AG08395 (cell line): ENCODE results near the gene BABAM2.
"Not testable (repeated sequence)": the region's sequence is repeated elsewhere in the genome, so short reads cannot be mapped to it uniquely, and the experiment has no call there.

Experiments
- DNase-seq: peaks from one replicate; pipeline ENCODE4 v3.0.0; 2012; ENCODE audit warnings: mixed read lengths, low spot score

Gene BABAM2

DNA sequence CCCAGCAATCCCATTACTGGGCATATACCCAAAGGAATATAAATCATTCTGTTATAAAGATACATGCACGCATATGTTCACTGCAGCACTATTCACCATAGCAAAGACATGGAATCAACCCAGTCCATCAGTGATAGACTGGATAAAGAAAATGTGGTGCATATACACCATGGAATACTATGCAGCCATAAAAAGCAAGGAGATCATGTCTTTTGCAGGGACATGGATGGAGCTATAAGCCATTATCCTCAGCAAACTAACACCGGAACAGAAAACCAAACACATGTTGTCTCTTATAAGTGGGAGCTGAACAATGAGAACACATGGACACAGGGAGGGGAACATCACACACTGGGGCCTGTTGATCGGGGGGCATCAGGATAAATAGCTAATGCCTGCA, 441.3 kb downstream of the BABAM2 start:
- not testable (repeated sequence) for DNase-seq

- no peak for DNase-seq
Observed at GRCh38 chr2:28332696-28333095, 442.2 kb downstream of the BABAM2 start.

GRCh38 chr2:28333606-28334526, 443.3 kb downstream of the BABAM2 start:
- no peak for DNase-seq

DNA sequence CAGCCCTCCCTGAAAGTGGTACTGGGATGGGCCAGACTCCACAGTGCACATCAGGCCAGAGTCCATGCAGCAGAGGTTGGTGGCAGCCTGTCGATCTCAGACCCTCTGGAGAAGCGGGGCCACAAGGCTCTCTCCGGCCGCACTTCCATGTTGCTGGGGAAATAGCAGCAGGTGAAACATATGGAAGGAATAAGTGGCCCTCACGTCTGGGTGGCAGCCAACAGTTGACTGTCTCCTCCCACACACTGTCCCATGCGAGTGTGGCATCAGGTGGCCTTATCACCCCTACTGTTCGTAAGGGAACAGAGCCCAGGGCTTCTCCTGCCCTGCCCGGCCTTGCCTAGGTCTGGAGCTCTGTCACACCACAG, 444.0 kb downstream of the BABAM2 start:
- DNase-seq: no peak

- DNase-seq: not testable (repeated sequence)
Observed at GRCh38 chr2:28335265-28335664, 444.7 kb downstream of the BABAM2 start.

GRCh38 chr2:28335666-28336065, 445.1 kb downstream of the BABAM2 start:
- no peak for DNase-seq

DNA sequence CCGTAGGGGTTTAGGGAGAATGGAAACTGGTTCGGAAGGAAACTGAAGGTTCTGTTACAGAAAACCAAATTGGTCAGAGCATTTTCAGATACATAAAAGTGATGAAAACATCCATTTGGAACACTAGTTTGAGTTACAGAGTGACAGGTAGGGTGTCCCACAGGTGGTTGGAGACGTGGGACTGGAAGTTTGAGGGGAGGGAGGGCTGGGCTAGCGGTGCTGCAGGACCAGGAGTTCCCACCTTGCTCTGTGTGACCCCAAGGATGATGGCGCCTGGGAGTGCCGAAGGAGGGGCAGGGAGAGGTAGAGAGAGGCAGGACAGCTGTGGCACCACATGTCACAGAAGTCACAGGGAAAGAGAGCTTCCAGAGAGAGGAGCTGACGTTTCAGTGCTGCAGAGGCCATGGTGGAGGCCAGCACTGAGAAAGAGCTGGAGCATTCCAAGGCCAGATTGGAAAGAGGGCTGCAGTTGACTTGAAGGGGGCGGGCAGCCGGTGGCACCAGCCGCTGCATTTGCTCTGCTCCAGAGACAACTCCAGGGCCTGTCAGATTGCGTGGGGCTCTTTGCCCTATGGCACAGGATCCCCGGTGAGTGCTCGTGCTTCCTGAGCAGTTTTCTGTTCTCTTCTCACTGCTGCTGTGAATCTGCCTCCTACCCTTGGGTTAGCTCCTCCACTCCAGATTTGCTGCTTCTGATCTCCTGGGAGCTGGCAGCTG, 445.9 kb downstream of the BABAM2 start:
- no peak for DNase-seq

GRCh38 chr2:28336982-28337627, 446.6 kb downstream of the BABAM2 start:
- no peak for DNase-seq

- peak; percentile 89 for DNase-seq
Observed at GRCh38 chr2:28338046-28338817, 447.7 kb downstream of the BABAM2 start.

- no peak for DNase-seq
Observed at GRCh38 chr2:28338831-28339321, 448.3 kb downstream of the BABAM2 start.

- DNase-seq: no peak
Observed at GRCh38 chr2:28339516-28340175, 449.1 kb downstream of the BABAM2 start.

DNA sequence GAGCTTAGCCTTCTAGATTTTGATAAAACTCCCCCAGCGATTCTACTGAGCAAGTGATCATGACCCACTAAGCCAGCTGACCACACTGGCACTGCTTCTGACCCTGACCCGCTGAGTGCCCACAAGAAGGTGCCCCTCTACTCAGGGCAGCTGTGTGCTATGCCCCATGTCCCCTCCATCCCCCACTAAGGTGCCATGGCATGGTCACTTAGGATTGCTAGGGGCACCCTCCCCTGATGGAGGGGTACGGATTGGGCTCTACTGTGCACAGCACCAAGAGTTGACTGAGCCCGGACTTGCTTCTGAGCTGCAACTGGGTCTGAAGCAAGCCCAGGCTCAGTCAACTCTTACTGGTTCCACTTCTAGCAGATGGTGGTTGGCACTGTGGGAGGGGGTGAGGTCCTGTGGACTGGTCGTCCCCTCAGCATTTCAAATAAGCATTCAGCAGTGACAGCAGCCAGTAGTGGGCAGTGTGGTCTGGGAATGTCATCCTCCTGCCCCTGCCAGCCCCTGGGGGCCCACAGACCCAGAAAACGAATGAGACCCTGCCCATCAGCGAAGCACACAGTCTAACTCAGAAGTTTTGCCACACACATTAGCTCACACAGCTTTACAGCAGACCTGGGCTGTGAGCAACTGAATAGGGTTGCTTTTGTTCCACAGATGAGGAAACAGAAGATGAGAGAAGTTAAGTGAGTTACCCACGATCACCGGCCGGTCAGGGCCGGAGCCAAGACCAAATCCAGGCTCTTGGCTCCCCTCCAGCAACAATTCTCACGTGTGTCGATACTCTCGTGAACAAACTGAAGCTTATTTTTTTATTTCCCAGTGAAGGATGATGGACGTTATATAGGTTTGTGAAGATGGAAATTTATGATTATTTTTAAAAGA, 450.0 kb downstream of the BABAM2 start:
- no peak for DNase-seq

DNA sequence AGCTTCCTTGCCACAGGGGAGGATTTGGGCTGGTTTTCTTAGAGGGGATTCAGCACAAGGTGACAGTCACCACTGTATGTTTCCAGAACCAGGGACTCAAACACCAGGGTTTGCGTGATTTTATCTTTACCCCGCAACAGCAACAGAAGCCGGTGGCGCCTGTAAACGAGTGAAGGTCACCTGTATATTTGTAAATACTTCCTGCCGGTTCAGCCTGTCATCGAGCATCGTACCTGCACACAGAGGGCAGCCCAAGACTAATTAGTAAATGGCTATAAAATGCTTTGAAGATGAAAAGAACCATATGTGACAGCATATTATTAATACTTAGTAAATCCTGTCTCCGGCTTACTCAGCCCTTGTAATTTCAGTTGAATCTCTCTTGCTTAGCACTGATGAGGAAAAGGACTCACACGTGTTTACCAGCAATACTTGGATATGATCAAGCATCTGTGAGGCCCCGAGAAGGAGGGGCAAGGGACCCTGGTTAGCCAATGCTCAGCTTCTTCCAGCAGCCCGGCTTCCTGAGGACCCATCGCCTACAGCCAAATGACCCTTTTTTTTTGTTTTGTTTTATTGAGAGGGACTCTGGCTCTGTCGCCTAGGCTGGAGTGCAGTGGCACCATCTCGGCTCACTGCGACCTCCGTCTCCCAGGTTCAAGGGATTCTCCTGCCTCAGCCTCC, 450.8 kb downstream of the BABAM2 start:
- no peak for DNase-seq

DNA sequence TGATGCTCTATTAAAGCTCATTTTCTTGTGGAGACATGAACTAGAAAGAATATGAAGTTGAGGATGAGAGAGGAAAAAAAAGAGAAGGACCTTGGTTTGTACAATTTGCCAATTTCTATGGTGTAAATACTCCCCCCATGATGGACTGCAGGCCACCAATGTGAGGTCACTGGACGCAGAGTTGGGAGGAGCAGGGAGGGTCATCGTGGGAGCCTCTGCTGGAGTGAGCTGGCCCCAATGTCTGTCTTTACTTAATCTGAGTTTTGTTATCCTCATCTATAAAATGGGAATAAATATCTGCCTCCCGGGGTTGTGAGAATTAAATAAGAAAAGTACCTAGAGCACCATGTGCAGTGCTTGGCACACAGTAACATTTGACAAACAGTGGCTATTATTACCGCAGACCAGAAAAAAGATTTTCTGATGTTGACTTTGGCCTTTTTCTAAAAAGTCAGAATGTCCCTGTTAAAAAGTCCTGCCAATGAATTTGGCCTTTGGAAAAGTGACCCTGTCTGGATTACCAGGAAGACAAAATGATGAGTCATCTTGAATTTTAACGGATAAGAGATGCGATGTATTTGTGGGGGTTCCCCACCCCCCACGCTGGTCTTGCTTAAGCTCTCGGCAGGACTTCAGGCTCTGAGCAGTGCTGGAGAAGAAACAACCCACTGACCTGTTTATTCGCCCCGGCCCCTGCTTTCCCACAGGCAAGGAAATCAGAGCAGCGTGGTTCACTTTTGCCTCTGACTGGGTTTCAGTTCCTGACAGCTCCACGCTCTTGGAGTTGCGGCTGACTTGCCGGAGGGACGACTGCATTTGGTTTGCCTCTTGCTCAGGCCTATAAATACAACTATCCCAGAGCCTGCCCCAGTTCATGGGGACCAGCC, 451.8 kb downstream of the BABAM2 start:
- peak; percentile 49 for DNase-seq

DNA sequence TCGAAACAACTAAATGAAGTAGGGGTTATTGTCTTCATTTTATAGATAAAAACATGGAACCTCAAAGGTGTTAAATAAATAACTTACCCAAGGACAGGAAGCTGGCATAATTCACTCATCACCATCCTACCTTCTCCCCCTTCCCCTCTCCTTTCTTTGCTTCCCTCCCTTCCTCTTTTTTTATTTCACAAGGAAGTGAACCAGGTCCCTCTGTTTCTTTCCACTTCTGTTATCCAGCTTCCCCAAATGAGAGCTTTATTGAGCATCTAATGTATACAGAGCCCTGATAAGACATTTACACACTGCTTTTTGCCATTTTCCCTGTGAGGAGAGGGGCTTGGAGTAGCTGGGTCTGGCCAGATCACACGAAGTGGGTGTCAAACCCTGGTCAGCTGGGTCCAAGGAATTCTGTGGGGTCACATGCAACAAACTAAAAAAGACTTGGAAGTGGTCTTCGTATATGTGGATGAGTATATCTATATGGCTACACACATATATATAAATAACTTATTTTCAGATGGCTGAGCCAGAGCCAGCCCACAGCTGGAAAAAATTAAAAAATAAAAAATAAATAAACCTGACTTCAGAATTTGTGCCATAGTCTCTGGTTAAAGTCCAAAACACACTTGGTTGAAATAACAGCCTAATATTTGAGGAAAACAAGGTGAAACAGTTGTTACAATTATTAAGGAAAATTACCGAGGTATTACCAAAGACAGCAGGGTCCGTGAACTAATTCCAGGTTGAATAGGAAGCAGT, 452.8 kb downstream of the BABAM2 start:
- DNase-seq: no peak

GRCh38 chr2:28343971-28344715, 453.6 kb downstream of the BABAM2 start:
- DNase-seq: no peak

GRCh38 chr2:28344756-28345373, 454.3 kb downstream of the BABAM2 start:
- DNase-seq: no peak
